GM08714 (cell line): Measurements from ENCODE around the gene EFHD2.
"Not testable (repeated sequence)": the region's sequence is repeated elsewhere in the genome, so short reads cannot be mapped to it uniquely, and the experiment has no call there.

Experiments used
- H3K4me3 ChIP-seq: fragments of 200-500 bp; sonication (Bioruptor generic); 2 replicates; pipeline ENCODE4 v1.5.1; 2014; ENCODE audit warnings: mild to moderate bottlenecking, low read length, inconsistent platforms
- ZNF274 ChIP-seq: IDR thresholded peaks from 2 replicates; pipeline ENCODE4 v1.6.1; 2012; ENCODE audit warnings: mild to moderate bottlenecking, low read depth, low read length

EFHD2 gene, protein sequence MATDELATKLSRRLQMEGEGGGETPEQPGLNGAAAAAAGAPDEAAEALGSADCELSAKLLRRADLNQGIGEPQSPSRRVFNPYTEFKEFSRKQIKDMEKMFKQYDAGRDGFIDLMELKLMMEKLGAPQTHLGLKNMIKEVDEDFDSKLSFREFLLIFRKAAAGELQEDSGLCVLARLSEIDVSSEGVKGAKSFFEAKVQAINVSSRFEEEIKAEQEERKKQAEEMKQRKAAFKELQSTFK

GRCh38 chr1:15409388-15410222 lies at the start of gene EFHD2:
Gene EFHD2, plus strand, starts transcription at chr1:15409888. Its CDS starts 84 bp downstream, at chr1:15409972.
- TF ChIP-seq ZNF274 = no peak
- H3K4me3 ChIP-seq = peak within 1 kb of the TSS; percentile 82

DNA sequence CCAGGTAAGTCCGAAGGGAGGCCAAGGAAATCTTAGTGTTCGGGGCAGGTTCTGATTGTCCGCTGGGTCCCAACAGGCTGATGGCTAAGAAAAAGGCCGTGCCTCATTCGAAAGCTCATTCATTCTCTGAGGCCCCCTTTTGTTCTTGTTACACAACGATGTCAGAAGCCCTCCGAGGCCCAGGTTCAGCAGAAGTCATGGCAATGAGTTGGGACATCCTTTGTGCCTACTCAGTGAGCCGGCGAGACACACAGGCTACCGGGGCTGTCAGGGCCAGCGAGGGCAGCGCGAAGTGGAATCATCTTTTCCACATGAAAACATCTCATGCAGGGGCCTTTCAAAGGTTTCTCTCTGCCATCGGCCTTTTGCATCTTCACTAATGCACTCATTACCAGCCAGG lies 49.0 kb upstream of the EFHD2 start:
- no peak for TF ChIP-seq ZNF274
- H3K4me3 ChIP-seq = no peak overlapping the region

- no peak for TF ChIP-seq ZNF274
- H3K4me3 ChIP-seq = no peak overlapping the region
These were observed 47.5 kb upstream of the EFHD2 start for GRCh38 chr1:15362096-15362736.

GRCh38 chr1:15362737-15363128 lies 47.0 kb upstream of the EFHD2 start:
- TF ChIP-seq ZNF274 = no peak
- H3K4me3 ChIP-seq = no peak overlapping the region

DNA sequence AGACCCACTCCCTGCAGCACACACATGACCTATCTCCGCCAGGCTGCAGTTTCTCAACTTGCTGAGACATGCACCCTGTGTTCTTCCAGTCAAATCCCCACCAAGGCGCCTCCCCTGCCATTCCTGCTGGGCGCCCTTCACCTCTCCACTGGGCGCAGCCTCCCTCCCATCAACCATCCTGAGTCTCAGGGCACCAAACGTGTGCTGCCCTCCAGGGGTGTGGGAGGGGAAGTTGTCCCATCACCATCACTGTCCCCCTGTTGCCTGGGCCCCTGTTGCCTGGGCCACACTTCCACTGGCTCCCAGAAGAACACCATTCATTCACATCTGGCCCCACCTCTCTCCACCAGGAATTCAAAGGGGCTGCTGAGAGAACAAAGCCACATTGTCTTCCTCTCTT lies 44.9 kb upstream of the EFHD2 start:
- no peak for TF ChIP-seq ZNF274
- H3K4me3 ChIP-seq = no peak overlapping the region

- no peak overlapping the region for H3K4me3 ChIP-seq
- no peak for TF ChIP-seq ZNF274
These were observed 40.8 kb upstream of the EFHD2 start for GRCh38 chr1:15368888-15369287.

DNA sequence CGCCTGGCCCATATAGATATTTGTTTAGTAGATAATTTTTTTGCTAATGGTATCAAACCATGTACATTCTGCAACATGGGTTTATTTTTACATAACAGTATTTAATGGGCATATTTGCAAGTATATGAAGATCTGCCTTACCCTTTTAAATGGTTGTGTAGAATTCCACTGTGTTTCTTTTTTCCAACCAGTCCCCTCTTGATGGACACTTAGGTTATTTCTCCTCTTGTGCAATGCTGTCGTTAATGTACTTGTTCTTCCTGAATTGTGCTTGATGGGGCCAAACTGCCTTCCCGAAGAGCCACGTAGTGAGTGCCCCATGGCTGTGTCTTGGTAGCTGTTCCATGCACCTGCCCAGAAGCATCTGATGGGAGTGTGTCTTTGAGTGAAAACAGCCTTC lies 39.4 kb upstream of the EFHD2 start:
- no peak overlapping the region for H3K4me3 ChIP-seq
- TF ChIP-seq ZNF274 = no peak

GRCh38 chr1:15370781-15371520 lies 38.7 kb upstream of the EFHD2 start:
- H3K4me3 ChIP-seq = no peak overlapping the region
- TF ChIP-seq ZNF274 = no peak

DNA sequence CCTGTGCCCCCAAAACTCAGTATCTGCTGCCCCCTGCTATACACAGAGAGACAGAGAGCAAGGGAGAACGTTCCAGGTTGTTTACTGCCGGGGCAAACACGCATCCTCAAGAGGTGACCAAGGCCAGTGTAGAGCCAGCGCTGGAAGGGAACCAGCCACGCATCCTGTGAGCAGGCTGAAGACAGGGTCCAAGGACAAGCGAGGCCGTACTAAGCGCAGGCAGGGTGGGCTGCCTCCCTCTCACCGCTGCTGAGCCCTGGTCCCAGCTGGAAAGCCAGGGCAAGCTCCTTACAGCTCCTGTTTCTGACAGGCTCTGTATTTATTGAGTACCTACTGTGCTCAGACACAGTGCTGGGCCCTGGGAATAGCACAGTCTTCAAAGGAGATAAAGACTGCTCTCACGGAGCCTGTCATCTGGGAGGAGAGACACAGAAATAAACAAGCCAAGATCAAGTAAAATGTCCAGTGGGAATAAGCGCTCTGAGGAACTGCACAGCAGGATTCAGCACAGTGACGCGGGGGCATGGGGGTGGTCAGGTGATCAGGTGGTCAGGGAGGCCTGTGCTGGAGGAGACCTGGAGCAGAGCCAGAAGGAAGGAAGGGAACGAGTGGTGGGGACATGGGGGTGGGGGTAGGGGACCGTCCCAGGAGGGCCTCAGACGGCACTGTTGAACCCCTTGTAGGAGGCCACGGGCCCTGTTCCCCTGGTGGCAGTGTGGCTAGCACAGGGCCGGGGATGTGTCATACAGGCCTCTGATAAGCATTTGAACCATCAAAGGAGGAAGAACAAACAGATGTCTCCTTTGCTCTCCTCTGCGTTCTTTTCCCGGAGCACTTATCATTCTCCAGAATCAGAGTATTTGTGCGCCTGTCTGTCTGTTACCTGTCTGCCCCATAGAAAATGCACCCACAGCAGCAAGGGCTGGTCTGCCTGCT lies 37.8 kb upstream of the EFHD2 start:
- TF ChIP-seq ZNF274 = no peak
- no peak overlapping the region for H3K4me3 ChIP-seq

DNA sequence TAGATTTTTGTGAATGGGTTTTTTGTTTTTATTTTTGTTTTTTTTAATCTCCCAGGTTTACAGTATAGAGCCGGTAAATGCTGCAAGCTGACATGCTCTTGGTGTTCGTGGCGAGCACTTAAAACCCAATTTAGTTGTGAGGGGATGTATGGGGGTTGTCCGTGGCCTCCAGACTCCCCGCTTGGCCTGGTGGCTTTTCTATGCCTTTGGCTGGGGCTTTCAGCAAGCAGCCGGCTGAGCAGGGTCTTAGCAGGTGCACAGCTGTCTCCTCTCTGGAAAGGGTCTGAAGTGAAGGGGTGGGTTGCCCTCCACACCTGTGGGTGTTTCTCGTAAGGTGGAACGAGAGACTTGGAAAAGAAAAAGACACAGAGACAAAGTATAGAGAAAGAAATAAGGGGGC lies 31.0 kb upstream of the EFHD2 start:
- no peak for TF ChIP-seq ZNF274
- H3K4me3 ChIP-seq = no peak overlapping the region

DNA sequence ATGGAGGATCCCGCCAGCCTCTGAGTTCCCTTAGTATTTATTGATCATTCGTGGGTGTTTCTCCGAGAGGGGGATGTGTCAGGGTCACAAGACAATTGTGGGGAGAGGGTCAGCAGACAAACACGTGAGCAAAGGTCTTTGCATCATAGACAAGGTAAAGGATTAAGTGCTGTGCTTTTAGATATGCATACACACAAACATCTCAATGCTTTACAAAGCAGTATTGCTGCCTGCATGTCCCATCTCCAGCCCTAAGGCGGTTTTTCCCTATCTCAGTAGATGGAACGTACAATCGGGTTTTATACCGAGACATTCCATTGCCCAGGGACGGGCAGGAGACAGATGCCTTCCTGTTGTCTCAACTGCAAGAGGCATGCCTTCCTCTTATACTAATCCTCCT lies 30.5 kb upstream of the EFHD2 start:
- H3K4me3 ChIP-seq = not testable (repeated sequence)

GRCh38 chr1:15380601-15381508 lies 28.8 kb upstream of the EFHD2 start:
- no peak overlapping the region for H3K4me3 ChIP-seq
- no peak for TF ChIP-seq ZNF274
